ENCODE data around the gene HSPB2. TPM values are rescaled to one million over a fixed set of nuclear protein-coding genes. Genes with fewer than 3 reads are reported as not detected.

The HSPB2 gene
- total and polyA plus RNA-seq, 10 of the 15 experiments (the other 5 are each of a cell fraction or from before 2014, with no cell fraction given) = not detected

- H3K36me3 ChIP-seq (ENCODE audit: control insufficient read depth in 2 of 2, insufficient read depth in 2 of 2, low read length in 1 of 2) = no peaks in the 10 kb centered on the region
- no peak overlapping the region for H2AFZ ChIP-seq (ENCODE audit: control insufficient read depth, low read depth, low read length)
- H3K27me3 ChIP-seq (replicated peaks in 1 of 2; ENCODE audit: control insufficient read depth in 2 of 2, insufficient read depth in 2 of 2, low read length in 1 of 2) = no peaks in the 10 kb centered on the region; a peak in 2 of 4 replicates
- FAIRE-seq (no peak), DNase-seq (ENCODE audit: low read depth, low spot score) (no peak), ATAC-seq (no peak)
- RAD21 ChIA-PET (ENCODE audit: unreplicated experiment) = no interaction called here
- H3K27ac ChIP-seq (ENCODE audit: control insufficient read depth, insufficient read depth) = no peak overlapping the region
- no peak overlapping the region for H3K9ac ChIP-seq (ENCODE audit: control insufficient read depth, insufficient read depth, low read length)
- POLR2A ChIA-PET = no interaction called here
- H4K20me1 ChIP-seq (ENCODE audit: control insufficient read depth, insufficient read depth) = no peaks in the 10 kb centered on the region
- no peaks in the 10 kb centered on the region for H3K79me2 ChIP-seq (ENCODE audit: control insufficient read depth, insufficient read depth, low read length)
- intact Hi-C loops (cut with micrococcal nuclease; ENCODE audit: unreplicated experiment) = no loop called here
- in situ Hi-C loops (cut with MboI) = no loop called here
- TF ChIP-seq CBX3 (IDR thresholded peaks at IDR 0.05; ENCODE audit: borderline replicate concordance, low read depth) = no peak
- no peak for TF ChIP-seq HCFC1 (IDR thresholded peaks at IDR 0.05; ENCODE audit: low read length)
- H3K4me3 ChIP-seq = no peak overlapping the region
- no peak overlapping the region for H3K4me2 ChIP-seq (ENCODE audit: control insufficient read depth, insufficient read depth)
- H3K4me1 ChIP-seq (ENCODE audit: control insufficient read depth, insufficient read depth, low read length) = no peaks in the 10 kb centered on the region
- BruUV-seq (replicated peaks) = no TSS peak
- SMC1A ChIA-PET (ENCODE audit: uncharacterized antibody, unreplicated experiment) = no interaction called here
- 42% methylated on average over 1 of the region's 1 CpG for WGBS (ENCODE audit: insufficient coverage, insufficient replicate concordance, low lambda C conversion rate, missing lambda C conversion rate)
- CTCF ChIA-PET = no interaction called here
- H3K9me3 ChIP-seq (replicated peaks; ENCODE audit: control insufficient read depth, insufficient read depth, low read length) = no peaks in the 10 kb centered on the region
These were observed 4.2 kb downstream of the HSPB2 start for GRCh38 chr11:111916768-111917167.

GRCh38 chr11:111917312-111917711 lies 4.8 kb downstream of the HSPB2 start:
- WGBS (ENCODE audit: insufficient coverage, insufficient replicate concordance, low lambda C conversion rate, missing lambda C conversion rate) = 0% methylated on average over 2 of the region's 2 CpGs
- TF ChIP-seq ZNF217 (IDR thresholded peaks at IDR 0.05) = no peak
- no peak for TF ChIP-seq ETV6 (conservative IDR thresholded peaks at IDR 0.05 in 1 of 2, IDR thresholded peaks at IDR 0.05 in 1 of 2; ENCODE audit: borderline replicate concordance in 1 of 2, low read depth in 1 of 2)
- no peak for TF ChIP-seq ZSCAN29 (IDR thresholded peaks at IDR 0.05)
- TF ChIP-seq E2F4 (IDR thresholded peaks at IDR 0.05; ENCODE audit: low read depth, low read length) = no peak
- no peak for TF ChIP-seq WRNIP1 (IDR thresholded peaks at IDR 0.05; ENCODE audit: borderline replicate concordance, low read depth, low read length)
- no peak for TF ChIP-seq TCF12 (IDR thresholded peaks at IDR 0.05; ENCODE audit: low read depth, low read length)
- no peak for TF ChIP-seq RCOR1 (conservative IDR thresholded peaks at IDR 0.05; ENCODE audit: low read depth, low read length)
- no peak for TF ChIP-seq ZNF207 (IDR thresholded peaks at IDR 0.05; ENCODE audit: borderline replicate concordance)
- TF ChIP-seq LARP7 (IDR thresholded peaks at IDR 0.05) = no peak
- no peak for TF ChIP-seq ZNF384 (IDR thresholded peaks at IDR 0.05; ENCODE audit: borderline replicate concordance, low read depth, low read length)
- TF ChIP-seq IKZF1 (conservative IDR thresholded peaks at IDR 0.05) = no peak
- no peak for TF ChIP-seq RUNX3 (IDR thresholded peaks at IDR 0.05; ENCODE audit: low read length)
- TF ChIP-seq CTCF (IDR thresholded peaks at IDR 0.05 in 2 of 3, conservative IDR thresholded peaks at IDR 0.05 in 1 of 3; ENCODE audit: control insufficient read depth in 2 of 3, extremely low read depth in 1 of 3, insufficient read depth in 1 of 3, low read depth in 3 of 3, low read length in 3 of 3) = no peak
- ATAC-seq = no peak
- H3K36me3 ChIP-seq (ENCODE audit: control insufficient read depth in 2 of 2, insufficient read depth in 2 of 2, low read length in 1 of 2) = no peaks in the 10 kb centered on the region
- DNase-seq (ENCODE audit: low read depth, low spot score) = no peak
- ChIA-PET RAD21 (ENCODE audit: unreplicated experiment) (no interaction called here), SMC1A (ENCODE audit: uncharacterized antibody, unreplicated experiment) (no interaction called here), CTCF (no interaction called here), POLR2A (no interaction called here)
- H3K27ac ChIP-seq (ENCODE audit: control insufficient read depth, insufficient read depth) = no peak overlapping the region
- no peak overlapping the region for H3K4me2 ChIP-seq (ENCODE audit: control insufficient read depth, insufficient read depth)
- no peak overlapping the region for H3K9ac ChIP-seq (ENCODE audit: control insufficient read depth, insufficient read depth, low read length)
- BruUV-seq (replicated peaks) = no TSS peak
- no peak for FAIRE-seq
- intact Hi-C loops (cut with micrococcal nuclease; ENCODE audit: unreplicated experiment) (no loop called here), in situ Hi-C loops (cut with MboI) (no loop called here)
- H4K20me1 ChIP-seq (ENCODE audit: control insufficient read depth, insufficient read depth) = no peaks in the 10 kb centered on the region
- no peaks in the 10 kb centered on the region for H3K4me1 ChIP-seq (ENCODE audit: control insufficient read depth, insufficient read depth, low read length)
- no peaks in the 10 kb centered on the region for H3K79me2 ChIP-seq (ENCODE audit: control insufficient read depth, insufficient read depth, low read length)
- no peaks in the 10 kb centered on the region; a peak in 2 of 4 replicates for H3K27me3 ChIP-seq (replicated peaks in 1 of 2; ENCODE audit: control insufficient read depth in 2 of 2, insufficient read depth in 2 of 2, low read length in 1 of 2)
- H3K4me3 ChIP-seq = no peak overlapping the region
- no peaks in the 10 kb centered on the region for H3K9me3 ChIP-seq (replicated peaks; ENCODE audit: control insufficient read depth, insufficient read depth, low read length)
- H2AFZ ChIP-seq (ENCODE audit: control insufficient read depth, low read depth, low read length) = no peak overlapping the region
